Duodenal mucosa (tissue), 2 donors: Measurements from ENCODE around the gene HADH.

Experiments
- H3K27ac ChIP-seq: one replicate; pipeline ENCODE4 v1.7.0; 2013; ENCODE audit warnings: low read depth, low read length
- H3K27me3 ChIP-seq, 2 donors: one replicate each; pipeline ENCODE4 v1.7.0; 2013; ENCODE audit warnings: low read length in 2 of 2, control low read depth in 1 of 2; ENCODE audit not compliant: insufficient read depth in 2 of 2, control insufficient read depth in 1 of 2
- H3K36me3 ChIP-seq, 2 donors: one replicate each; pipeline ENCODE4 v1.7.0; 2013; ENCODE audit warnings: low read length in 2 of 2, control low read depth in 1 of 2; ENCODE audit not compliant: insufficient read depth in 2 of 2, control insufficient read depth in 1 of 2
- H3K4me1 ChIP-seq, 2 donors: one replicate each; pipeline ENCODE4 v1.7.0; 2013; ENCODE audit warnings: low read length in 2 of 2, control low read depth in 1 of 2; ENCODE audit not compliant: insufficient read depth in 2 of 2, control insufficient read depth in 1 of 2
- H3K4me3 ChIP-seq, 2 donors: one replicate each; pipeline ENCODE4 v1.7.0; 2013; ENCODE audit warnings: low read length in 2 of 2, low read depth in 1 of 2
- H3K9ac ChIP-seq, 2 donors: one replicate each; pipeline ENCODE4 v1.7.0; 2013; ENCODE audit warnings: low read length in 2 of 2, low read depth in 1 of 2
- H3K9me3 ChIP-seq, 2 donors: one replicate each; pipeline ENCODE4 v1.7.0; 2013; ENCODE audit warnings: low read length in 2 of 2, control low read depth in 1 of 2; ENCODE audit not compliant: control insufficient read depth in 1 of 2

Gene HADH

GRCh38 chr4:108078024-108078733 lies 88.5 kb downstream of the HADH start:
- no peak overlapping the region for H3K27ac ChIP-seq
- H3K9me3 ChIP-seq, result no peaks in the 10 kb centered on the region
- H3K9ac ChIP-seq, result no peak overlapping the region
- no peaks in the 10 kb centered on the region for H3K36me3 ChIP-seq
- no peaks in the 10 kb centered on the region for H3K27me3 ChIP-seq
- H3K4me1 ChIP-seq, result no peaks in the 10 kb centered on the region
- no peak overlapping the region for H3K4me3 ChIP-seq

GRCh38 chr4:108080747-108081146 lies 91.1 kb downstream of the HADH start:
- Histone ChIP-seq H3K36me3 (no peaks in the 10 kb centered on the region), H3K4me3 (no peak overlapping the region), H3K27me3 (no peaks in the 10 kb centered on the region), H3K9ac (no peak overlapping the region), H3K4me1 (no peaks in the 10 kb centered on the region), H3K27ac (no peak overlapping the region), H3K9me3 (no peaks in the 10 kb centered on the region)

GRCh38 chr4:108081256-108081655 lies 91.6 kb downstream of the HADH start:
- no peaks in the 10 kb centered on the region for H3K9me3 ChIP-seq
- H3K4me3 ChIP-seq, result no peak overlapping the region
- H3K4me1 ChIP-seq, result no peaks in the 10 kb centered on the region
- no peak overlapping the region for H3K9ac ChIP-seq
- no peaks in the 10 kb centered on the region for H3K27me3 ChIP-seq
- no peak overlapping the region for H3K27ac ChIP-seq
- no peaks in the 10 kb centered on the region for H3K36me3 ChIP-seq
